Measurements from ENCODE around the gene CDKL2.

DNA sequence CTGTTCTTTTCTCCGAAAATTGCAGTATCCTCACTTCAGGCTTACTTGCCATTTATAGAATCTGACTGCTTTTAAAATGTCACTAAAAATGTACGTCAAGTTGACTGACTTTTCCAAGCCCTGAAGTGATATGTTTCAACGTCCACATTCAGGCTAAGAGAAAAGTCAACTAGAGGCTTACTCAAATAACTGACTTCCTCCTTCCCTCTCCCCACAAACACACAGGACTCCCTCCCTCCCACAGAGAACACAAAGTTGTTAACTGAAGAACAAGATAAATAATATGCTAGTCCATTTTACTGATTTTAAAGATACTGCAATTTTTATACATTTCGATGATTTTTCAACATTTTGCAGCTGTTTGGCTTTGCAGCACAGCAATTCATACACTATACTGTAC, 13.8 kb upstream of the CDKL2 start:
- TF ChIP-seq, protein P1, sequence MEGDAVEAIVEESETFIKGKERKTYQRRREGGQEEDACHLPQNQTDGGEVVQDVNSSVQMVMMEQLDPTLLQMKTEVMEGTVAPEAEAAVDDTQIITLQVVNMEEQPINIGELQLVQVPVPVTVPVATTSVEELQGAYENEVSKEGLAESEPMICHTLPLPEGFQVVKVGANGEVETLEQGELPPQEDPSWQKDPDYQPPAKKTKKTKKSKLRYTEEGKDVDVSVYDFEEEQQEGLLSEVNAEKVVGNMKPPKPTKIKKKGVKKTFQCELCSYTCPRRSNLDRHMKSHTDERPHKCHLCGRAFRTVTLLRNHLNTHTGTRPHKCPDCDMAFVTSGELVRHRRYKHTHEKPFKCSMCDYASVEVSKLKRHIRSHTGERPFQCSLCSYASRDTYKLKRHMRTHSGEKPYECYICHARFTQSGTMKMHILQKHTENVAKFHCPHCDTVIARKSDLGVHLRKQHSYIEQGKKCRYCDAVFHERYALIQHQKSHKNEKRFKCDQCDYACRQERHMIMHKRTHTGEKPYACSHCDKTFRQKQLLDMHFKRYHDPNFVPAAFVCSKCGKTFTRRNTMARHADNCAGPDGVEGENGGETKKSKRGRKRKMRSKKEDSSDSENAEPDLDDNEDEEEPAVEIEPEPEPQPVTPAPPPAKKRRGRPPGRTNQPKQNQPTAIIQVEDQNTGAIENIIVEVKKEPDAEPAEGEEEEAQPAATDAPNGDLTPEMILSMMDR (IDR thresholded peaks at IDR 0.05; ENCODE audit: borderline replicate concordance, extremely low read depth, low read length, poor library complexity, severe bottlenecking), result no peak
- no peak for TF ChIP-seq EZH2 (IDR thresholded peaks at IDR 0.05; ENCODE audit: borderline replicate concordance, low read depth, low read length, severe bottlenecking)
